SK-N-SH (cell line): Measurements from ENCODE around the gene SCYGR1. TPM values are rescaled to one million over a fixed set of nuclear protein-coding genes. Genes with fewer than 3 reads are reported as not detected.

Source experiments
- CTCF ChIA-PET: fragments of 300-600, 350-600 bp; formaldehyde crosslinking; extraction: SDS; loops from one replicate; lab custom pipeline; 2021; lab: Yijun Ruan, JAX
- POLR2A ChIA-PET: fragments of 350-600 bp; sonication (Branson Sonifier 250); formaldehyde crosslinking; extraction: SDS; loops from one replicate; lab custom pipeline; 2020; ENCODE audit warnings: antibody characterized with exemption, inconsistent platforms; lab: Yijun Ruan, JAX
- DNase-seq: peaks from one replicate; pipeline ENCODE4 v3.0.0; 2012
- H2AFZ ChIP-seq: fragments of 200-600 bp; sonication (generic); 2 replicates; pipeline ENCODE4 v1.8.1; 2016; ENCODE audit warnings: antibody characterized with exemption, mild to moderate bottlenecking, low read depth
- H3F3A ChIP-seq: fragments of 200-600 bp; sonication (generic); replicated peaks from 2 replicates; pipeline ENCODE3; 2016; ENCODE audit warnings: antibody characterized with exemption, mild to moderate bottlenecking; ENCODE audit not compliant: insufficient read depth
- H3K27ac ChIP-seq, 2 experiments: fragments of 200-500 bp in 1 of 2; fragments of 200-600 bp in 1 of 2; sonication (Bioruptor generic) in 1 of 2; sonication (generic), shearing (Covaris generic) in 1 of 2; 2 replicates each; pipeline versions ENCODE4 v1.5.1 to v1.6.1; 2014 to 2016; ENCODE audit warnings: low read depth in 2 of 2, inconsistent platforms in 1 of 2, low read length in 1 of 2, mild to moderate bottlenecking in 1 of 2, mixed read lengths in 1 of 2
- H3K27me3 ChIP-seq: fragments of 200-600 bp; sonication (generic), shearing (Covaris generic); 2 replicates; pipeline ENCODE4 v1.6.1; 2016; ENCODE audit warnings: mixed run types; ENCODE audit not compliant: insufficient read depth
- H3K36me3 ChIP-seq, 2 experiments: fragments of 200-500 bp in 1 of 2; fragments of 200-600 bp in 1 of 2; sonication (Bioruptor generic) in 1 of 2; sonication (generic) in 1 of 2; replicated peaks in 1 of 2; 2 replicates each; pipeline versions ENCODE3 to v1.5.1; 2014 to 2016; ENCODE audit warnings: low read length in 1 of 2, mild to moderate bottlenecking in 1 of 2; ENCODE audit not compliant: insufficient read depth in 2 of 2, control insufficient read depth in 1 of 2
- H3K4me1 ChIP-seq, 2 experiments: fragments of 200-500 bp in 1 of 2; fragments of 200-600 bp in 1 of 2; sonication (Bioruptor generic) in 1 of 2; sonication (generic), shearing (Covaris generic) in 1 of 2; 2 replicates each; pipeline versions ENCODE4 v1.5.1 to v1.6.1; 2014 to 2016; ENCODE audit warnings: low read depth in 1 of 2, low read length in 1 of 2, mixed run types in 1 of 2; ENCODE audit not compliant: insufficient read depth in 2 of 2, control insufficient read depth in 1 of 2
- H3K4me2 ChIP-seq: fragments of 200-600 bp; sonication (generic), shearing (Covaris generic); 2 replicates; pipeline ENCODE4 v1.6.1; 2017; ENCODE audit warnings: mixed run types
- H3K4me3 ChIP-seq, 2 experiments: fragments of 200-500 bp in 1 of 2; fragments of 200-600 bp in 1 of 2; sonication (Bioruptor generic) in 1 of 2; sonication (generic), shearing (Covaris generic) in 1 of 2; 2 replicates each; pipeline versions ENCODE4 v1.5.1 to v1.8.1; 2014 to 2016; ENCODE audit warnings: low read depth in 2 of 2, inconsistent platforms in 1 of 2, low read length in 1 of 2, mild to moderate bottlenecking in 1 of 2, mixed read lengths in 1 of 2, moderate library complexity in 1 of 2
- H3K79me2 ChIP-seq: fragments of 200-600 bp; sonication (generic); 2 replicates; pipeline ENCODE4 v1.8.1; 2017; ENCODE audit warnings: mild to moderate bottlenecking; ENCODE audit not compliant: insufficient read depth
- H3K9ac ChIP-seq: fragments of 200-600 bp; sonication (generic); 2 replicates; pipeline ENCODE4 v1.6.1; 2017; ENCODE audit warnings: mixed run types
- H3K9me2 ChIP-seq: fragments of 200-600 bp; sonication (generic); 2 replicates; pipeline ENCODE4 v1.6.1; 2017; ENCODE audit warnings: mixed run types
- H3K9me3 ChIP-seq: fragments of 200-600 bp; sonication (generic); 2 replicates; pipeline ENCODE4 v1.6.1; 2017; ENCODE audit warnings: mixed run types, mild to moderate bottlenecking, moderate library complexity
- H4K20me1 ChIP-seq: fragments of 200-600 bp; sonication (generic); 2 replicates; pipeline ENCODE4 v1.6.1; 2017; ENCODE audit warnings: mild to moderate bottlenecking, mixed run types; ENCODE audit not compliant: insufficient read depth
- ELF1 ChIP-seq: IDR thresholded peaks from 2 replicates; pipeline ENCODE4 v1.4.0; 2012
- EP300 ChIP-seq, 2 experiments: IDR thresholded peaks; 2 replicates each; pipeline versions ENCODE4 v1.4.0 to v1.6.1; 2012; ENCODE audit warnings: borderline replicate concordance in 1 of 2, low read depth in 1 of 2, low read length in 1 of 2
- EZH2phosphoT487 ChIP-seq: fragments of 200-600 bp; sonication (generic); IDR thresholded peaks from 2 replicates; pipeline ENCODE4 v1.6.1; 2017; ENCODE audit warnings: low read depth, mixed run types, mild to moderate bottlenecking, antibody characterized with exemption, moderate library complexity, borderline replicate concordance
- FOXJ3 ChIP-seq: sonication (generic); formaldehyde crosslinking; IDR thresholded peaks from 2 replicates; pipeline ENCODE4 v1.5.1; 2020; ENCODE audit warnings: mild to moderate bottlenecking, missing genetic modification reagents
- GABPA ChIP-seq: IDR thresholded peaks from 2 replicates; pipeline ENCODE4 v1.4.0; 2012; ENCODE audit warnings: low read depth, mild to moderate bottlenecking
- MEF2A ChIP-seq: IDR thresholded peaks from 2 replicates; pipeline ENCODE4 v1.4.0; 2012; ENCODE audit warnings: low read depth, borderline replicate concordance
- NRF1 ChIP-seq: IDR thresholded peaks from 2 replicates; pipeline ENCODE4 v1.6.1; 2012; ENCODE audit warnings: low read depth, mild to moderate bottlenecking, low read length
- RAD21 ChIP-seq: IDR thresholded peaks from 2 replicates; pipeline ENCODE4 v1.6.1; 2012; ENCODE audit warnings: mild to moderate bottlenecking, low read length
- RFX5 ChIP-seq: IDR thresholded peaks from 2 replicates; pipeline ENCODE4 v1.6.1; 2012; ENCODE audit warnings: mild to moderate bottlenecking, improper control_type of control experiment, low read length
- RXRA ChIP-seq: IDR thresholded peaks from 2 replicates; pipeline ENCODE4 v1.4.0; 2012; ENCODE audit warnings: low read depth, mild to moderate bottlenecking, borderline replicate concordance
- SIN3A ChIP-seq: IDR thresholded peaks from 2 replicates; pipeline ENCODE4 v1.6.1; 2012; ENCODE audit warnings: low read depth, mild to moderate bottlenecking, low read length, moderate library complexity, borderline replicate concordance
- TAF1 ChIP-seq: IDR thresholded peaks from 2 replicates; pipeline ENCODE4 v1.6.1; 2012; ENCODE audit warnings: low read depth, mild to moderate bottlenecking, low read length, moderate library complexity, borderline replicate concordance
- TEAD4 ChIP-seq: IDR thresholded peaks from 2 replicates; pipeline ENCODE4 v1.4.0; 2012; ENCODE audit warnings: mild to moderate bottlenecking, borderline replicate concordance; ENCODE audit not compliant: insufficient read depth
- YY1 ChIP-seq: IDR thresholded peaks from 2 replicates; pipeline ENCODE4 v1.4.0; 2012; ENCODE audit warnings: low read depth, mild to moderate bottlenecking
- WGBS: methylation state at CpG from one replicate; pipeline ENCODE4 v1.1.6; 2017; ENCODE audit warnings: low lambda C conversion rate; 5-methylcytosine and 5-hydroxymethylcytosine counted together
- polyA plus RNA-seq, 3 experiments: library from polyadenylated mRNA; depleted of rRNA; stranded (reverse); fragments of >200 nt; gene quantifications; 2 replicates each; pipeline ENCODE4 v1.2.3, GENCODE V29; 2012
- TF ChIP-seq, protein P1 (sequence below): IDR thresholded peaks from 2 replicates; pipeline ENCODE4 v1.4.0; 2012; ENCODE audit warnings: low read depth, borderline replicate concordance
- TF ChIP-seq, protein P2 (sequence below): fragments of 200-600 bp; sonication (generic); IDR thresholded peaks from 2 replicates; pipeline ENCODE4 v1.6.1; 2017; ENCODE audit warnings: antibody characterized with exemption, mild to moderate bottlenecking, moderate library complexity
- TF ChIP-seq, protein P3 (sequence below): IDR thresholded peaks from 2 replicates; pipeline ENCODE4 v1.4.0; 2012; ENCODE audit warnings: low read depth, borderline replicate concordance
- TF ChIP-seq, protein P4 (sequence below): fragments of 150-350 bp; IDR thresholded peaks from 2 replicates; pipeline ENCODE4 v1.6.1; 2017; ENCODE audit warnings: antibody characterized with exemption, low read length, low read depth, borderline replicate concordance

SCYGR1 gene
- polyA plus RNA-seq, 1 of the 3 experiments (the other 2 are of a cell fraction): not detected

DNA sequence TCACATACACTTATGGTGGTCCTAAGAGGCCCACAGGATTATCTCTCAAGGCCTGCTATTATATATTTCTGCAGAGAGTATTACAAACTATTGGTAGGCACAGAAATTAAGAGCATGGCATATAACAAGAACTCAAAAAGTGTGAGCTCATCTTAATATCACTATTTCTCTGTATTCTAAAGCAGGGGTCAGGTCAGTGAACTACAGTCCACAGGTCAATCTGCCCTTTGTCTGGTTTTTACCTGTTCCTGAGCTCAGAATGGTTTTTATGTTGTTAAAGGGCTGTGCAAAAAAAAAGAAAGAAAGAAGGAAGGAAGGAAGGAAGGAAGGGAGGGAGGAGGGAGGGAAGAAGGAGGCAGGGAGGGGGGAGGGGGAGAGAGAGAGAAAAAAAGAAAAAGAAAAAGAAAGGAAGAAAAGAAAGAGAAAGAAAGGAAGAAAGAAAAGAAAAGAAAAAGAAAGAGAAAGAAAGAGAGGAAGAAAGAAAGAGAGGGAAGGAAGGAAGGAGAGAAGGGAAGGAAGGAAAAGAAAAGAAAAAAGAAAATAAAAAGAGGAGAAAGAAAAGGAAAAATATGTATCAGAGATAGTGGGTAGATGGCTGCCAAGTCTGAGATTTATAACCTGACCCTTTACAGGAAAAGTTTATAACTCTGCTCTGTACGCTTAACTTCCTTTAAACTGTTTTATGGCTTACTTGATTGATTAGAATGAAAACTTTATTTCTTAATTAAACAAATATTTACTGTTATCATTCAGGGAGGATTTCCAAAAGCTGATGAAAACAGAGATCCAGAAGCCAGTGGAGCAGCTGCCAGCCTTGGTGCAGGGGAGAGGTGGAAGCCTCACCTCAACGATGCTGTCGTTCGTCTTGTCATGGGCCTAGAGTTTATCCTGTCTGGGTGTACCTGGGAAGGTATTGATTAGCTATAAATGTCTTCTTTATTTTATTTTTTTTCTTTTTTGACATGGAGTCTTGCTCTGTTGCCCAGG is 11.2 kb upstream of the SCYGR1 start:
- H4K20me1 ChIP-seq: no peaks in the 10 kb centered on the region
- TF ChIP-seq RAD21 (no peak), SIN3A (no peak), EP300 (IDR thresholded peaks at IDR 0.05; ENCODE audit: borderline replicate concordance in 1 of 2, low read depth in 1 of 2, low read length in 1 of 2) (no peak), NRF1 (no peak), MEF2A (no peak), YY1 (no peak), RXRA (no peak), ELF1 (no peak), RFX5 (no peak), FOXJ3 (CRISPR knock-in tag) (no peak), EZH2phosphoT487 (no peak), TAF1 (no peak), TEAD4 (no peak), GABPA (no peak)
- TF ChIP-seq, protein P1, sequence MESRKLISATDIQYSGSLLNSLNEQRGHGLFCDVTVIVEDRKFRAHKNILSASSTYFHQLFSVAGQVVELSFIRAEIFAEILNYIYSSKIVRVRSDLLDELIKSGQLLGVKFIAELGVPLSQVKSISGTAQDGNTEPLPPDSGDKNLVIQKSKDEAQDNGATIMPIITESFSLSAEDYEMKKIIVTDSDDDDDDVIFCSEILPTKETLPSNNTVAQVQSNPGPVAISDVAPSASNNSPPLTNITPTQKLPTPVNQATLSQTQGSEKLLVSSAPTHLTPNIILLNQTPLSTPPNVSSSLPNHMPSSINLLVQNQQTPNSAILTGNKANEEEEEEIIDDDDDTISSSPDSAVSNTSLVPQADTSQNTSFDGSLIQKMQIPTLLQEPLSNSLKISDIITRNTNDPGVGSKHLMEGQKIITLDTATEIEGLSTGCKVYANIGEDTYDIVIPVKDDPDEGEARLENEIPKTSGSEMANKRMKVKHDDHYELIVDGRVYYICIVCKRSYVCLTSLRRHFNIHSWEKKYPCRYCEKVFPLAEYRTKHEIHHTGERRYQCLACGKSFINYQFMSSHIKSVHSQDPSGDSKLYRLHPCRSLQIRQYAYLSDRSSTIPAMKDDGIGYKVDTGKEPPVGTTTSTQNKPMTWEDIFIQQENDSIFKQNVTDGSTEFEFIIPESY: no peak
- TF ChIP-seq, protein P2, sequence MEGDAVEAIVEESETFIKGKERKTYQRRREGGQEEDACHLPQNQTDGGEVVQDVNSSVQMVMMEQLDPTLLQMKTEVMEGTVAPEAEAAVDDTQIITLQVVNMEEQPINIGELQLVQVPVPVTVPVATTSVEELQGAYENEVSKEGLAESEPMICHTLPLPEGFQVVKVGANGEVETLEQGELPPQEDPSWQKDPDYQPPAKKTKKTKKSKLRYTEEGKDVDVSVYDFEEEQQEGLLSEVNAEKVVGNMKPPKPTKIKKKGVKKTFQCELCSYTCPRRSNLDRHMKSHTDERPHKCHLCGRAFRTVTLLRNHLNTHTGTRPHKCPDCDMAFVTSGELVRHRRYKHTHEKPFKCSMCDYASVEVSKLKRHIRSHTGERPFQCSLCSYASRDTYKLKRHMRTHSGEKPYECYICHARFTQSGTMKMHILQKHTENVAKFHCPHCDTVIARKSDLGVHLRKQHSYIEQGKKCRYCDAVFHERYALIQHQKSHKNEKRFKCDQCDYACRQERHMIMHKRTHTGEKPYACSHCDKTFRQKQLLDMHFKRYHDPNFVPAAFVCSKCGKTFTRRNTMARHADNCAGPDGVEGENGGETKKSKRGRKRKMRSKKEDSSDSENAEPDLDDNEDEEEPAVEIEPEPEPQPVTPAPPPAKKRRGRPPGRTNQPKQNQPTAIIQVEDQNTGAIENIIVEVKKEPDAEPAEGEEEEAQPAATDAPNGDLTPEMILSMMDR: no peak
- TF ChIP-seq, protein P3, sequence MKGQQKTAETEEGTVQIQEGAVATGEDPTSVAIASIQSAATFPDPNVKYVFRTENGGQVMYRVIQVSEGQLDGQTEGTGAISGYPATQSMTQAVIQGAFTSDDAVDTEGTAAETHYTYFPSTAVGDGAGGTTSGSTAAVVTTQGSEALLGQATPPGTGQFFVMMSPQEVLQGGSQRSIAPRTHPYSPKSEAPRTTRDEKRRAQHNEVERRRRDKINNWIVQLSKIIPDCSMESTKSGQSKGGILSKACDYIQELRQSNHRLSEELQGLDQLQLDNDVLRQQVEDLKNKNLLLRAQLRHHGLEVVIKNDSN: no peak
- TF ChIP-seq, protein P4, sequence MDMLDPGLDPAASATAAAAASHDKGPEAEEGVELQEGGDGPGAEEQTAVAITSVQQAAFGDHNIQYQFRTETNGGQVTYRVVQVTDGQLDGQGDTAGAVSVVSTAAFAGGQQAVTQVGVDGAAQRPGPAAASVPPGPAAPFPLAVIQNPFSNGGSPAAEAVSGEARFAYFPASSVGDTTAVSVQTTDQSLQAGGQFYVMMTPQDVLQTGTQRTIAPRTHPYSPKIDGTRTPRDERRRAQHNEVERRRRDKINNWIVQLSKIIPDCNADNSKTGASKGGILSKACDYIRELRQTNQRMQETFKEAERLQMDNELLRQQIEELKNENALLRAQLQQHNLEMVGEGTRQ: no peak
- TF ChIP-seq, all 33 proteins: peak for 0
- no peaks in the 10 kb centered on the region for H3K4me1 ChIP-seq
- no peak overlapping the region for H2AFZ ChIP-seq
- no peaks in the 10 kb centered on the region for H3K36me3 ChIP-seq
- H3F3A ChIP-seq: no peaks in the 10 kb centered on the region
- H3K9me2 ChIP-seq: no peaks in the 10 kb centered on the region
- no peak overlapping the region for H3K27ac ChIP-seq
- WGBS: 70% methylated on average over 4 of the region's 4 CpGs
- DNase-seq: no peak
- H3K27me3 ChIP-seq: no peaks in the 10 kb centered on the region
- H3K9me3 ChIP-seq: no peaks in the 10 kb centered on the region
- CTCF ChIA-PET: interaction anchor here (1.1 to 2.4 kb wide), 3 partner anchors 8 to 491 kb away, joined by 3 to 8 read pairs (median 4); no protein-coding TSS in a partner anchor
- no peak overlapping the region for H3K4me3 ChIP-seq
- POLR2A ChIA-PET: no interaction called here
- no peak overlapping the region for H3K9ac ChIP-seq
- no peak overlapping the region for H3K4me2 ChIP-seq
- H3K79me2 ChIP-seq: no peaks in the 10 kb centered on the region
